ENCODE data around the gene NDOR1.

GRCh38 chr9:137216188-137216965, 10.9 kb downstream of the NDOR1 start:
- TF ChIP-seq CTCF (IDR thresholded peaks at IDR 0.05; ENCODE audit: insufficient read depth, low read length), result no peak
- no peak for TF ChIP-seq REST (IDR thresholded peaks at IDR 0.05; ENCODE audit: insufficient replicate concordance, low read depth)
- no peak for TF ChIP-seq POLR2AphosphoS5 (IDR thresholded peaks at IDR 0.05; ENCODE audit: low read depth)
- no peak for TF ChIP-seq GABPA (IDR thresholded peaks at IDR 0.05; ENCODE audit: low read depth)

Data from HL-60 (cell line).